NCI-H2227 treated with DMSO at 0.1 percent for 48 hours (cell line): ENCODE results near the gene CCNA1.

Experiments used
- DNase-seq: peaks from one replicate; lab custom pipeline; 2025; lab: John Stamatoyannopoulos, UW

Gene CCNA1

GRCh38 chr13:36432106-36432544, at the start of gene CCNA1:
CCNA1 (plus strand) TSS chr13:36432495; CDS start chr13:36433057, 562 bp downstream.
- DNase-seq: no peak

GRCh38 chr13:36385489-36385888, 46.8 kb upstream of the CCNA1 start:
- no peak for DNase-seq

GRCh38 chr13:36395280-36395679, 37.0 kb upstream of the CCNA1 start:
- peak; percentile 16 for DNase-seq

- DNase-seq: no peak
Observed at GRCh38 chr13:36405151-36405550, 27.1 kb upstream of the CCNA1 start.

GRCh38 chr13:36412736-36413135, 19.6 kb upstream of the CCNA1 start:
- no peak for DNase-seq

GRCh38 chr13:36413161-36413560, 19.1 kb upstream of the CCNA1 start:
- DNase-seq: no peak

GRCh38 chr13:36414461-36414860, 17.8 kb upstream of the CCNA1 start:
- no peak for DNase-seq

- no peak for DNase-seq
Observed at GRCh38 chr13:36417331-36417730, 15.0 kb upstream of the CCNA1 start.

- no peak for DNase-seq
Observed at GRCh38 chr13:36418022-36418805, 14.1 kb upstream of the CCNA1 start.

GRCh38 chr13:36420437-36420891, 11.8 kb upstream of the CCNA1 start:
- DNase-seq: peak; percentile 51

- DNase-seq: no peak
Observed at GRCh38 chr13:36421447-36421846, 10.8 kb upstream of the CCNA1 start.

- no peak for DNase-seq
Observed at GRCh38 chr13:36428086-36428485, 4.2 kb upstream of the CCNA1 start.

GRCh38 chr13:36430247-36431203, 1.8 kb upstream of the CCNA1 start:
- no peak for DNase-seq

GRCh38 chr13:36431204-36432105, 840 bp upstream of the CCNA1 start:
- no peak for DNase-seq

GRCh38 chr13:36436811-36437210, 4.5 kb downstream of the CCNA1 start:
- no peak for DNase-seq

GRCh38 chr13:36438594-36439483, 6.5 kb downstream of the CCNA1 start:
- no peak for DNase-seq

- DNase-seq: no peak
Observed at GRCh38 chr13:36445278-36445677, 13.0 kb downstream of the CCNA1 start.

GRCh38 chr13:36445891-36446351, 13.6 kb downstream of the CCNA1 start:
- DNase-seq: no peak

- DNase-seq: no peak
Observed at GRCh38 chr13:36447501-36447900, 15.2 kb downstream of the CCNA1 start.

- DNase-seq: no peak
Observed at GRCh38 chr13:36450534-36450933, 18.2 kb downstream of the CCNA1 start.

- peak; percentile 7 for DNase-seq
Observed at GRCh38 chr13:36453516-36453915, 21.2 kb downstream of the CCNA1 start.
